T-cell (primary cell): ENCODE results near the gene RAPSN. TPM values are rescaled to one million over a fixed set of nuclear protein-coding genes. Genes with fewer than 3 reads are reported as not detected.

Source experiments
- ATAC-seq, 4 experiments: fragments of 200-7000 bp in 3 of 4; fragments of 150-1000 bp in 1 of 4; cut with Tn5 transposase; replicated peaks in 1 of 4; 1 replicate in 3 of 4; 2 replicates in 1 of 4; pipeline ENCODE4 v1.10.0; 2021; ENCODE audit warnings: moderate library complexity in 3 of 4, mild to moderate bottlenecking in 2 of 4, moderate number of reproducible peaks in 1 of 4
- CTCF ChIA-PET, 2 donors: fragments of 300-600 bp; sonication (Branson Sonifier 250); formaldehyde crosslinking; loops; one replicate each; lab custom pipeline; 2022; ENCODE audit warnings: antibody characterized with exemption in 2 of 2; lab: Charles Lee
- POLR2A ChIA-PET, 2 donors: fragments of 300-600 bp; sonication (Branson Sonifier 250); formaldehyde crosslinking; loops; one replicate each; lab custom pipeline; 2022; ENCODE audit warnings: antibody characterized with exemption in 2 of 2; lab: Charles Lee
- DNase-seq, 35 experiments: peaks; one replicate each; pipeline versions ENCODE4 v3.0.0 to v3.0.0-alpha.2; 2013 to 2023
- H3K27ac ChIP-seq: one replicate; pipeline ENCODE4 v1.5.1; 2013; ENCODE audit warnings: low read length
- H3K27me3 ChIP-seq, 2 experiments: replicated peaks in 1 of 2; 1 replicate in 1 of 2; 2 replicates in 1 of 2; pipeline versions ENCODE4 v1.6.1 to v1.7.0; 2013; ENCODE audit warnings: low read length in 1 of 2, mixed read lengths in 1 of 2; ENCODE audit not compliant: control insufficient read depth in 2 of 2, insufficient read depth in 2 of 2; ENCODE audit errors: extremely low read depth in 1 of 2
- H3K36me3 ChIP-seq, 2 donors: 1 replicate in 1 of 2; 2 replicates in 1 of 2; pipeline versions ENCODE4 v1.6.1 to v1.7.0; 2013; ENCODE audit warnings: low read length in 1 of 2; ENCODE audit not compliant: control insufficient read depth in 2 of 2, insufficient read depth in 1 of 2; ENCODE audit errors: extremely low read depth in 1 of 2
- H3K4me1 ChIP-seq, 2 experiments: 1 replicate in 1 of 2; 2 replicates in 1 of 2; pipeline versions ENCODE4 v1.6.1 to v1.7.0; 2013; ENCODE audit warnings: low read length in 2 of 2, mixed read lengths in 1 of 2; ENCODE audit not compliant: insufficient read depth in 2 of 2, control insufficient read depth in 1 of 2; ENCODE audit errors: extremely low read depth in 1 of 2
- H3K4me3 ChIP-seq, 2 donors: 1 replicate in 1 of 2; 2 replicates in 1 of 2; pipeline versions ENCODE4 v1.5.1 to v1.7.0; 2013; ENCODE audit warnings: mild to moderate bottlenecking in 2 of 2, low read length in 1 of 2, moderate library complexity in 1 of 2; ENCODE audit not compliant: control insufficient read depth in 1 of 2; ENCODE audit errors: extremely low read depth in 1 of 2
- H3K9me3 ChIP-seq: 2 replicates; pipeline ENCODE4 v1.7.0; 2013
- H3K27ac Mint-ChIP-seq, 2 donors: one replicate each; pipeline ENCODE4 v1.8.0; 2020 to 2021; ENCODE audit warnings: mild to moderate bottlenecking in 2 of 2, mixed read lengths in 2 of 2
- H3K27me3 Mint-ChIP-seq, 2 donors: one replicate each; pipeline ENCODE4 v1.8.0; 2021 to 2022; ENCODE audit warnings: mixed read lengths in 2 of 2
- H3K36me3 Mint-ChIP-seq: one replicate; pipeline ENCODE4 v1.8.0; 2021; ENCODE audit warnings: mixed read lengths
- H3K4me1 Mint-ChIP-seq, 3 donors: one replicate each; pipeline ENCODE4 v1.8.0; 2020 to 2022; ENCODE audit warnings: mixed read lengths in 3 of 3, mild to moderate bottlenecking in 1 of 3
- H3K4me3 Mint-ChIP-seq, 3 donors: one replicate each; pipeline ENCODE4 v1.8.0; 2020 to 2022; ENCODE audit warnings: mild to moderate bottlenecking in 3 of 3, mixed read lengths in 3 of 3, moderate library complexity in 3 of 3
- H3K9me3 Mint-ChIP-seq, 3 donors: one replicate each; pipeline ENCODE4 v1.8.0; 2020 to 2022; ENCODE audit warnings: mixed read lengths in 3 of 3
- WGBS: methylation state at CpG from one replicate; pipeline ENCODE4 v1.1.5; 2013; ENCODE audit warnings: missing lambda C conversion rate; ENCODE audit not compliant: insufficient coverage; 5-methylcytosine and 5-hydroxymethylcytosine counted together
- total RNA-seq, 35 experiments: library from RNA in 6 of 35; stranded (reverse) in 6 of 35; fragments of 120-200 nt in 1 of 35; gene quantifications; one replicate each; pipeline versions ENCODE4 v1.2.1 to v1.2.4 and lab custom pipeline; 2013 to 2026

RAPSN gene
- total RNA-seq, 5 donors from 2014 or later (not counting 1 experiment from before 2014, with no cell fraction given), result 1.1 to 3.4 (median 1.4) TPM

DNA sequence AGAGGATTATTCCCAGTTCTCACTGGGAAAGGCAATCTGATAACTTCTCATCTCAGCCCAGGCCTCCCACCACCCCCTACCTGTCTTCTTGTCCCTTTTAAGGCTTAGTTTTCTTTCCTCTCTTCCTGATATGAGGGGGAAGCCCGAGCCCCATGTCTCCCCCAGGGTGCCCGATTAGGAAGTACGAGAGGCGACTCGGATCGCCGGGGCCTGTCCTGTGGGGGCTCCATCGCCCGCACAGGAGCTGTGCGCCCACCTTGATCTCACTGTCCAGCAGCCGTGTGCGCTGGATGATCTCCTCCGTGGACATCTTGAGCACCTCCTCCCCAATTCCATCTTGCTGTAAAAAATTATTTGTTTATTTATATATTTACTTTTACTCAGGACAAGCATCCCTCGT lies 23.3 kb downstream of the RAPSN start:
- Histone ChIP-seq H3K4me3 (peak overlapping the region; percentile 86 to 93), H3K36me3 (peaks cover 4 to 34% of the 10 kb centered on the region in 2 donors), H3K27me3 (no peaks in the 10 kb centered on the region), H3K4me1 (peaks cover 9 to 29% of the 10 kb centered on the region in 2 experiments), H3K27ac (peak overlapping the region; percentile 63), H3K9me3 (no peaks in the 10 kb centered on the region)
- H3K27ac Mint-ChIP-seq, result peak overlapping the region; percentile 98 to 99
- peaks cover 26 to 32% (median 30%) of the 10 kb centered on the region in 3 donors for H3K4me1 Mint-ChIP-seq
- no peaks in the 10 kb centered on the region for H3K9me3 Mint-ChIP-seq
- DNase-seq (peak in 1 of 35 experiments; percentile 22), ATAC-seq (no peak)
- 0% methylated on average over 9 of the region's 14 CpGs for WGBS
- H3K4me3 Mint-ChIP-seq, result peak overlapping the region; percentile 99 to 100 (median 99)
- H3K36me3 Mint-ChIP-seq, result peaks cover 31% of the 10 kb centered on the region
- CTCF ChIA-PET, result no interaction called here
- no peaks in the 10 kb centered on the region for H3K27me3 Mint-ChIP-seq
- POLR2A ChIA-PET, result interaction anchor here in 1 of 2 donors (0.7 kb wide), 1 partner anchor 17 kb away, joined by 3 read pairs; no protein-coding TSS in a partner anchor

DNA sequence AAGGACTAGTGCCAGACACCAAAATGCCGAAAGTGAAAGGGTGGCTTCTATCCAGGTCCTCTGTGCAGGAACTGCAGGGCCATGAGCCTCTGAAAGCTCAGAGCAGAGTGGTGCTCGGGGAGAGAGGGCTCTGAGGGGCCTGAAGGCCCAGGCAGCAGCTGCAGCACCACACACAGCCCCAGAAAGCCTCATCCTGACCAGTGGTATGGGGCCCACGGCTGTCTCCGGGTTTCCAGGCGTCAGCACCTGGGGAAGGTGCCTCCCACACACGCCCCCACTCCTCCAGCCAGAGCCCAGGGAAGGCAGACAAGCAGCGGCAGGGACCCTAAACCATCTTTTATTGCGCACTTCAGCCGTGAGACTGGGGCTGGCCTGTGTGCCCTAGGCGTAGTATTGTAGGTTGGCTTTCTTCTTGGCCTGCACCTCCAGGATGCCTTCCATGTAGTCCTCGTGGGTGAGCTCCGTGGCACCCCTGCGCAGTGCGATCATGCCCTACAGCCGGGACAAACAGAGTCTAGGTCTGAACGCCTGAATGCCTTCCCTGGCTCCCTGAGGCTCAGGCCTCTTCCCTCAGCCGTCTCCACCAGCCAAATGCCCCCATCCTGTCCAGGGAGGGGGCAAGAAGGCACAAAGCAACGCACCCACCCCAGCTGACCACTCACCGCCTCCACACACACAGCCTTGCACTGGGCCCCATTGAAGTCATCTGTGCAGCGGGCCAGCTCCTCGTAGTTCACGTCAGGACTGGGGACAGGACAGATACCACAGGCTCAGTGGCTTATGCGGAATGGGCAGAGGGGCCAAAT lies 30.3 kb downstream of the RAPSN start:
- Mint-ChIP-seq H3K27ac (no peak overlapping the region), H3K27me3 (no peaks in the 10 kb centered on the region), H3K4me1 (peaks cover 0 to 2% (median 2%) of the 10 kb centered on the region in 3 donors), H3K4me3 (no peak overlapping the region), H3K9me3 (no peaks in the 10 kb centered on the region), H3K36me3 (peaks cover 45% of the 10 kb centered on the region)
- Histone ChIP-seq H3K9me3 (no peaks in the 10 kb centered on the region), H3K4me1 (no peaks in the 10 kb centered on the region), H3K27me3 (no peaks in the 10 kb centered on the region), H3K27ac (no peak overlapping the region), H3K4me3 (no peak overlapping the region), H3K36me3 (peaks cover 22 to 77% of the 10 kb centered on the region in 2 donors)
- 88% methylated on average over 20 of the region's 23 CpGs for WGBS
- ATAC-seq (peak in 1 of 4 experiments; percentile 13), DNase-seq (no peak)
- CTCF ChIA-PET, result no interaction called here
- POLR2A ChIA-PET, result no interaction called here

DNA sequence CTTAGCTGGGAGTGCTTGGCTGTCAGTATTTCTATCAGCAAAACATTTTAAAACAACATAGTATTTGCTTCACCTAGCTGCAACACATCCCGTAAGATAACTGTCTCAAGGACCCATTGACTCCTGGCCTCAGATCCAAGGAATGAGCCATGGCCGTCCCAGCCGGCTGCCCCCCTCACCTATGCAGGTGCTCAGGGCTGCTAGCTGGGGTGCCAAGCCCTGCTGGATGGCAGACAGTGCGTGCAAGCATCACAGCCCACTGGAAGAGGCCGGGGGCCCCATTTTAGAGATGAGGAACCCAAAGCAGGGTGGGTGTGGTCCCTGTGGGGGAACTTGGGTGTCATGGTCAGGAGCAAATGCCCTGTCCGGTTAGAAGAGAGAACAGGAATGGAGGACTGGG lies 31.2 kb downstream of the RAPSN start:
- CTCF ChIA-PET, result no interaction called here
- Mint-ChIP-seq H3K4me1 (peaks cover 0 to 2% (median 2%) of the 10 kb centered on the region in 3 donors), H3K4me3 (no peak overlapping the region), H3K27ac (no peak overlapping the region), H3K9me3 (no peaks in the 10 kb centered on the region), H3K27me3 (no peaks in the 10 kb centered on the region), H3K36me3 (peaks cover 43% of the 10 kb centered on the region)
- H3K9me3 ChIP-seq, result no peaks in the 10 kb centered on the region
- H3K4me1 ChIP-seq, result no peaks in the 10 kb centered on the region
- no peak for DNase-seq
- no peak overlapping the region for H3K27ac ChIP-seq
- peaks cover 22 to 76% of the 10 kb centered on the region in 2 donors for H3K36me3 ChIP-seq
- H3K4me3 ChIP-seq, result no peak overlapping the region
- H3K27me3 ChIP-seq, result no peaks in the 10 kb centered on the region
- POLR2A ChIA-PET, result no interaction called here
- 95% methylated on average over 6 of the region's 6 CpGs for WGBS
- ATAC-seq, result no peak

DNA sequence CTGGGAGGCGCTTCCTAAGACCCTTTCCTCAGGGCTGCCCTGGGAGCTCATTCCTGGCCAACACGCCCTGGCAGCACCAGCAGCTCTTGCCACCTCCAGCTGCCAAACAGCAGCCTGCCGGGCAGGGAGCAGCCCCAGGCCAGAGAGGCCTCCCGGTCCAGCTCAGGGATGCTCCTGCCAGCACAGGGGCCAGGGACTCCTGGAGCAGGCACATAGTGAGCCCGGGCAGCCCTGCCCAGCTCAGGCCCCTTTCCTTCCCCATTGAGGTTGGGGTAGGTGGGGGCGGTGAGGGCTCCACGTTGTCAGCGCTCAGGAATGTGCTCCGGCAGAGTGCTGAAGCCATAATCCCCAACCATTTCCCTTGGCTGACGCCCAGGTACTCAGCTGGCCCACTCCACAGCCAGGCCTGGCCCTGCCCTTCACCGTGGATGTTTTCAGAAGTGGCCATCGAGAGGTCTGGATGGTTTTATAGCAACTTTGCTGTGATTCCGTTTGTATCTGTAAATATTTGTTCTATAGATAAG lies 32.9 kb downstream of the RAPSN start:
- POLR2A ChIA-PET, result interaction anchor here in 1 of 2 donors (0.6 kb wide), 1 partner anchor 205 kb away, joined by 4 read pairs; no protein-coding TSS in a partner anchor
- no peak for ATAC-seq
- 91% methylated on average over 4 of the region's 13 CpGs for whole genome bisulfite sequencing
- DNase-seq, result no peak
- Mint-ChIP-seq H3K9me3 (no peaks in the 10 kb centered on the region), H3K27ac (no peak overlapping the region), H3K27me3 (no peaks in the 10 kb centered on the region), H3K4me1 (peaks cover 0 to 2% (median 0%) of the 10 kb centered on the region in 3 donors), H3K4me3 (no peak overlapping the region), H3K36me3 (peaks cover 36% of the 10 kb centered on the region)
- H3K4me3 ChIP-seq, result no peak overlapping the region
- H3K9me3 ChIP-seq, result no peaks in the 10 kb centered on the region
- no peak overlapping the region for H3K27ac ChIP-seq
- H3K4me1 ChIP-seq, result peaks cover 0 to 6% of the 10 kb centered on the region in 2 experiments
- peaks cover 17 to 66% of the 10 kb centered on the region in 2 donors for H3K36me3 ChIP-seq
- CTCF ChIA-PET, result no interaction called here
- no peaks in the 10 kb centered on the region for H3K27me3 ChIP-seq

DNA sequence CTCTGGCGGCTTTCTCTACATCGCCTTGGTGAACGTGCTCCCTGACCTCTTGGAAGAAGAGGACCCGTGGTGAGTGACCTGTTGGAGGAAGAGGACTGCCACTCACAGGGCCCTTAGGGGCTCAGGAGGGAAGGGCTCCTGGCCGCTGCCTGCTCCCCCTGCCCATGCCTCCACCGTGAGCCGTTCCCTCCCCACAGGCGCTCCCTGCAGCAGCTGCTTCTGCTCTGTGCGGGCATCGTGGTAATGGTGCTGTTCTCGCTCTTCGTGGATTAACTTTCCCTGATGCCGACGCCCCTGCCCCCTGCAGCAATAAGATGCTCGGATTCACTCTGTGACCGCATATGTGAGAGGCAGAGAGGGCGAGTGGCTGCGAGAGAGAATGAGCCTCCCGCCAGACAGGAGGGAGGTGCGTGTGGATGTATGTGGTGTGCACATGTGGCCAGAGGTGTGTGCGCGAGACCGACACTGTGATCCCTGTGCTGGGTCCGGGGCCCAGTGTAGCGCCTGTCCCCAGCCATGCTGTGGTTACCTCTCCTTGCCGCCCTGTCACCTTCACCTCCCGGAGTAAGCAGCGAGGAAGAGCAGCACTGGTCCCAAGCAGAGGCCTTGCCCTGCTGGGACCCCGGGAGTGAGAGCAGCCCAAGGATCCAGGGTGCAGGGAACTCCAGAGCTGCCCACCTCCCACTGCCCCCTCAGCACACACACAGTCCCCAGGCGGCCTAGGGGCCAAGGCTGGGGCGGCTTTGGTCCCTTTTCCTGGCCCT lies 33.7 kb downstream of the RAPSN start:
- Mint-ChIP-seq H3K4me1 (peaks cover 0 to 3% (median 3%) of the 10 kb centered on the region in 3 donors), H3K36me3 (peaks cover 33% of the 10 kb centered on the region)

DNA sequence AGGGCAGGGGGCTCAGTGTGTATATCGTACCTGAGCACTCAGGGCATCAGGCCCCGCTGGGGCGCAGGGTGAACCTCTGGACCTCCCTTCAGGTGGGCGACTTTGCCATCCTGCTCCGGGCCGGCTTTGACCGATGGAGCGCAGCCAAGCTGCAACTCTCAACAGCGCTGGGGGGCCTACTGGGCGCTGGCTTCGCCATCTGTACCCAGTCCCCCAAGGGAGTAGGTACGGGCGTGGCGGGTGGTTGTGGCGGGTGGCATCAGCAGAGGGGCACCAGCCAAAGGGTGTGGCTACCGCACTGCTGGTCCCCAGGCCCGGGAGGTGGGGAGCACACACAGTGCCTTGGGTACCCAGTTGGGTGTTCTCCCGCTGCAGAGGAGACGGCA lies 34.3 kb downstream of the RAPSN start:
- Mint-ChIP-seq H3K4me3 (no peak overlapping the region), H3K27me3 (no peaks in the 10 kb centered on the region), H3K9me3 (no peaks in the 10 kb centered on the region), H3K4me1 (peaks cover under 1 to 6% (median 4%) of the 10 kb centered on the region in 3 donors), H3K36me3 (peaks cover 27% of the 10 kb centered on the region), H3K27ac (no peak overlapping the region)
- Histone ChIP-seq H3K4me3 (no peak overlapping the region), H3K4me1 (peaks cover 0 to 12% of the 10 kb centered on the region in 2 experiments), H3K36me3 (peaks cover 17 to 55% of the 10 kb centered on the region in 2 donors), H3K9me3 (no peaks in the 10 kb centered on the region), H3K27ac (no peak overlapping the region), H3K27me3 (no peaks in the 10 kb centered on the region)
- DNase-seq (peak in 1 of 35 experiments; percentile 2), ATAC-seq (no peak)
- CTCF ChIA-PET, result interaction anchor here in 1 of 2 donors (1.1 kb wide), 1 partner anchor 41 kb away, joined by 5 read pairs; no protein-coding TSS in a partner anchor
- WGBS, result 93% methylated on average over 16 of the region's 19 CpGs
- POLR2A ChIA-PET, result interaction anchor here in 1 of 2 donors (0.6 kb wide), 1 partner anchor 173 kb away, joined by 5 read pairs; no protein-coding TSS in a partner anchor

More for the DNA sequence above, 33.7 kb downstream of the RAPSN start:
- ChIA-PET POLR2A (interaction anchor here in 1 of 2 donors (0.6 kb wide), 1 partner anchor 206 kb away, joined by 4 read pairs; no protein-coding TSS in a partner anchor), CTCF (no interaction called here)
- peak overlapping the region in 1 of 2 donors; percentile 22 for H3K27ac Mint-ChIP-seq
- H3K27me3 Mint-ChIP-seq, result no peaks in the 10 kb centered on the region
- DNase-seq (no peak), ATAC-seq (no peak)
- Histone ChIP-seq H3K27me3 (no peaks in the 10 kb centered on the region), H3K4me3 (no peak overlapping the region), H3K36me3 (peaks cover 17 to 61% of the 10 kb centered on the region in 2 donors), H3K4me1 (peaks cover 0 to 6% of the 10 kb centered on the region in 2 experiments), H3K9me3 (no peaks in the 10 kb centered on the region), H3K27ac (no peak overlapping the region)
- 90% methylated on average over 27 of the region's 31 CpGs for WGBS
- no peak overlapping the region for H3K4me3 Mint-ChIP-seq
- no peaks in the 10 kb centered on the region for H3K9me3 Mint-ChIP-seq
